SKM-1 treated with dmso at 0.1 percent for 144 hours (cell line): Measurements from ENCODE around the gene AASDH.

Experiments used
- DNase-seq: peaks from one replicate; lab custom pipeline; 2025; ENCODE audit not compliant: unreplicated experiment; lab: John Stamatoyannopoulos, UW

The AASDH gene

DNA sequence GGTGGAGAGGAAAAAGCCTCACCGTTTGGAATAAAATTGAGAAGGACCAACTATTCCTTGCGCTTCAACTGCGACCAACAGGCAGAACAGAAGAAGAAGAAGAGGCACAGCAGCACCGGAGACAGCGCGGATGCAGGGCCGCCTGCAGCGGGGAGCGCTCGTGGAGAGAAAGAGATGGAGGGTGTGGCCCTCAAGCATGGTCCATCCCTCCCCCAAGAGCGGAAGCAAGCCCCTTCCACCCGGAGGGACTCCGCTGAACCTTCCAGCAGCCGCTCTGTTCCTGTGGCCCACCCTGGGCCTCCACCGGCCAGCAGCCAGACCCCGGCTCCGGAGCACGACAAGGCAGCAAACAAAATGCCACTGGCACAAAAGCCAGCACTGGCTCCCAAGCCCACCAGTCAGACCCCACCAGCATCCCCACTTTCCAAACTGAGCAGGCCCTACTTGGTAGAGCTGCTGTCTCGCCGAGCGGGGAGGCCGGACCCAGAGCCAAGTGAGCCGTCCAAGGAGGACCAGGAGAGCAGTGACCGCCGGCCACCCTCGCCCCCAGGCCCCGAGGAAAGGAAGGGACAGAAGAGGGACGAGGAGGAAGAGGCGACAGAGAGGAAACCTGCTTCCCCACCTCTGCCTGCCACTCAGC is 71.2 kb downstream of the AASDH start:
- no peak for DNase-seq

DNA sequence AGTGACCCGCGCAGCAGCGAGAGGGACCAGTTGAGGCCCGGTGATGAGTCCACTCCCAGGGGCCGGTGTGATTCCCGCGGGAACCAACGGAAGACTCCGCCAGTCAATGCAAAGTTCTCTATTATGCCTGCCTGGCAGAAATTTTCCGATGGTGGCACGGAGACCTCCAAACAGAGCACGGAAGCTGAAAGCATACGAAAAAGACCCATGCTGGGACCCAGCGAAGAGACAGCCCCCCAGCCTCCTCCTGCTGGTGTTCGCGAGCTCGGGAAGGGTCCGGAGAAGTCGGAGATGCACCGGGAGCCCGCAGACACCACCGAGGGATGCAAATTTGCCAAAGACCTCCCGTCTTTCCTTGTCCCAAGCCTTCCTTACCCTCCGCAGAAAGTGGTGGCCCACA is 71.7 kb downstream of the AASDH start:
- no peak for DNase-seq

GRCh38 chr4:56315041-56315440 is 72.2 kb downstream of the AASDH start:
- no peak for DNase-seq

DNA sequence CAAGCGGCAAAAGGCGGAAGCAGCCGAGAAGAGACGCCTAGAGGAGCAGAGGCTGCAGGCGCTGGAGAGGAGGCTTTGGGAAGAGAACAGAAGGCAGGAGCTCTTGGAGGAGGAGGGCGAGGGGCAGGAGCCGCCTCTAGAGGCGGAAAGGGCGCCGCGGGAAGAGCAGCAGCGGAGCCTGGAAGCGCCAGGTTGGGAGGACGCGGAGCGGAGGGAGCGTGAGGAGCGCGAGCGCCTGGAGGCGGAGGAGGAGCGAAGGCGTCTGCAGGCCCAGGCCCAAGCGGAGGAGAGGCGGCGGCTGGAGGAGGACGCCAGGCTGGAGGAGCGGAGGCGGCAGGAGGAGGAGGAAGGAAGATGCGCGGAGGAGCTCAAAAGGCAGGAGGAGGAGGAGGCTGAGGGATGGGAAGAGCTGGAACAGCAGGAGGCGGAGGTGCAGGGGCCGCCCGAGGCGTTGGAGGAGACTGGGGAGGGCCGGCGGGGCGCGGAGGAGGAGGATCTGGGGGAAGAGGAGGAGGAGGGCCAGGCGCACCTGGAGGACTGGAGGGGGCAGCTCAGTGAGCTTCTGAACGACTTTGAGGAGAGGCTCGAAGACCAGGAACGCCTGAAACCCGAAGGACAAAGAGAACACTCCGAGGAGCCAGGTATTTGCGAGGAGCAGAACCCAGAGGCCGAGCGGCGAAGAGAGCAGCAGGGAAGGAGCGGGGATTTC is 72.9 kb downstream of the AASDH start:
- DNase-seq: no peak

GRCh38 chr4:56313132-56313531 is 74.2 kb downstream of the AASDH start:
- DNase-seq: no peak

GRCh38 chr4:56311299-56311975 is 75.9 kb downstream of the AASDH start:
- no peak for DNase-seq

GRCh38 chr4:56310401-56311125 is 76.7 kb downstream of the AASDH start:
- DNase-seq: no peak

DNA sequence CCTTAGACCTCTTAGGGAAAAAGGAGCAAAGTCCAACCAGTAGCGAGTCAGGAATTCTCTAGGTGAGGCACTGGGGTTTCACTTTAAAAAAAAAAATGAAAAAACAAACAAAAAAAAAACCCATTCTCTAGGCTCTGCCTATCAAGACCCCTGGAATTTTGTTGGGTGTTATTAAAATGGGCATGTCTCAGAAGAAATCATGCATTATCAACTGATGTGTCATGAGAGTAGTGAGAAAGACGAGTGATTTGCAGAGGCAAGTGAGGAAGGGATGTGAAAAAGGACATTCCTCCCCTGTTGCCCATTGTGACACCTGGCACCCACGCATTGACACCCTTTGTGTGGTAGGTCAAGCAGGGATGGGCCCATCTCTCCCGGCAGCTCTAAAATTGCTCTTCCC is 78.9 kb downstream of the AASDH start:
- no peak for DNase-seq

- no peak for DNase-seq
Measured at GRCh38 chr4:56307423-56307822, 79.9 kb downstream of the AASDH start.

DNA sequence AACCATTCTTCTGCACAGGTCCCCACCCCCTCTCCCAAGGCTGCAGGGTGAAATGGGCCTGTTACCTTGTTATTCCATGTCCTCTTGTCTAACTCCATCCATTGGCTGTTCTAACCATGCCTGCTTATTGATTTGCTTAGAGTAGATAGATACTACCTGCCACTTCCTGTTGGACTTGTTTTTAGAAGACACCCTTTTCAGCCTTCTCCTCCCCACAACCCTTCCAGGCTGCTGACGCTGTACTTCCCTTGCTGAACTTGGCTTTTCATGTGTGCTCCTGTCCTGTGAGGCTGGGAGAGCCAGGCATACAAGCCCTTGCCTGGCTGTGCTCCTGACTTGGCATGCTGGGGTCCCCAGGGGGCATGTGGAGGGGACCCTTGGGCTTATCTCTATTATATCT is 81.9 kb downstream of the AASDH start:
- no peak for DNase-seq

- no peak for DNase-seq
Measured at GRCh38 chr4:56303921-56304320, 83.4 kb downstream of the AASDH start.

DNA sequence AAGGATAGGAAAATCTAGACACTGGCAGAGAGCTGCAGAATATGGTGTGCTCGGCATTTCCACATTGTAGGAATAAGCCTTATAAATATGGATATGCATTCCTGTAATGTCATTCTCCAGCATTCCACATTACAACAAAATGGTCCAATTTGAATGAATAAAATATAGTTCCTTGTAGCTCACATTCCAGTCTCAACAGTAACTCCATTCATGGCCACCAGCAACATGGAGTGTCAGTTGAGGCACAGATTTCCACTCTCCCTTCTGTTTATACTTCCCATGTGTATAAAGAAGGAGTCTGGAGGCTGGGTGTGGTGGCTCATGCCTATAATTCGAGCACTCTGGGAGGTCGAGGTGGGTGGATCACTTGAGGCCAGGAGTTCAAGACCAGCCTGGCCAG is 84.5 kb downstream of the AASDH start:
- DNase-seq: no peak

DNA sequence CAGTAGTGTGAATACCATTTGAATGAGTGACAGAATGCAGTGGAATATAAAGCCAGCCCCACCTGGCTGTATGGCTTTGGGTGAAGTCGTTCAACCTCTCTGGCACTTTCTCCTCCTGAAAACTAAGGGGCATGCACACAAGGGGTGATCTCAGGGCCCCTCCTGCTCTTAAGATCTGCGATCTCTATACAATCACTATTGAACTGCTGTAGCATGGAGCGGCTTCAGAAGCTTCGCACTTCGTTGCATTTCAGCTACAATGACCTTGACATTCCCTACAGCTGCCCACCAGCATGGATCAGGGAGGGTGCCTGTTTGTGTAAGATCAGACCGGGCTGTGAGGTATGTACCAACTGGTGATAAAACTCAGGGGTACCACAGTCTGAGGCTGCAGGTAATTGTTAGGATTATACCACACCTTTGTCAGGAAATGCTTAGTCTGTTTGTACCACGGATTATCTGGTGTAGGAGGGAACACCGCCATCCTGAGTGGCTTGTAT is 85.2 kb downstream of the AASDH start:
- no peak for DNase-seq

- peak; percentile 39 for DNase-seq
Measured at GRCh38 chr4:56301181-56301996, 85.9 kb downstream of the AASDH start.

DNA sequence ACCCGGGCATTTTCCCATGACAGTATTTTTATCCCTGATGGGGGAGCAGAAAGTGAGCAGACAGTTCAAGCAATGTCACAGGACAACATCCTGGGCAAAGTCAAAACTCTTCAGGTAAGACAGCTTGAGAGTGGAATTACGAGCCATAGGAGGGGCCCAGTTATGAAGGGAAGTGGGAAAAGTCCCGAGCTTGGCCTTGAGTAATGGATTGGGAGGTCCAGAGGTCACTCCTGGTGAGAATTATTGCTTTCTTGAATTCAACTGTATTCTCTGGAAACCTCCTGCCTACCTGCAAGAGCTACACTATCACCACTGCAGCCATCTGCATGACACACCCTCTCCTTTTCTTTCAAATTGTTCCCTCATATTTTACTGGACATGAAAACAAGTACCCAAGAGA is 89.1 kb downstream of the AASDH start:
- DNase-seq: no peak

DNA sequence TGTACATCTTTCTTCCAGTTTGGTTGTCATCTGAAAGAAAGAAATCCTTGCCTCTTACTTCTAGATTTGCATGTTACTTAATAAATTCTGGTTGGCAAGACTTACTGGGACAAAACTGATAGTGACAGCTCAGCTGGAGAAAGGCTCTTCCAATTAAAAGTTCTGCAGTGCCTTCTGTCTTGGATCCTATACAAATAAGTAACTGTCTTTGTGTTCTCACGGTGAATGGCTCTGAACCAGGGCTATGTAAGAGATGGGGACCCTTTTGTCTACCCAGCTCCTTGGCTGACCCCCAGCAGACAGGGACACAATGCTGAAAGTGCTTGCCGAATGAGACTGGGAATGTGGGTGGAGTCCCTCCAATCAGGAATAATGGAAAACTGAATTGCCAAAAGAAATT is 89.5 kb downstream of the AASDH start:
- DNase-seq: no peak

- no peak for DNase-seq
Measured at GRCh38 chr4:56296526-56296925, 90.8 kb downstream of the AASDH start.

- no peak for DNase-seq
Measured at GRCh38 chr4:56293121-56293520, 94.2 kb downstream of the AASDH start.

- DNase-seq: no peak
Measured at GRCh38 chr4:56289934-56290333, 97.4 kb downstream of the AASDH start.

- no peak for DNase-seq
Measured at GRCh38 chr4:56288663-56289062, 98.6 kb downstream of the AASDH start.
